ENCODE data around the gene ERP44. TPM values are rescaled to one million over a fixed set of nuclear protein-coding genes. Genes with fewer than 3 reads are reported as not detected.

ERP44 gene
- total RNA-seq, 1 experiment from 2014 or later, result 9.4 TPM

DNA sequence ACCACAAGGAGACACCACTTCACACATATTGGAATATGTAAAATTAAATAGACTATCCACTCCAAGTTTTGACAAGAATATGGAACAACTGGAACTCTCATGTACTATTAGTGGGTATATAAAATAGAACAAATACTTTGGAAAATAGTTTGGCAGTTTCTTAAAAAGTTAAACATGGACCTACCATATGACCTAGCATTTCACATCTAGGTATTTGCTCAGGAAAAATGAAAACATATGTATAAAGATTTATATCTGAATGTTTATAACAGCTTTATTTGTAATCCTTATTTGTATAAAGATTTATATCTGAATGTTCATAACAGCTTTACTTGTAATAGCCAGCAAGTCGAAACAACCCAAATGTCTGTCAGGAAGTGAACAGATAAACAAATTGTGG is 49.2 kb downstream of the ERP44 start:
- Histone ChIP-seq H3K79me2 (ENCODE audit: insufficient read depth, low read length) (0 out of 2 replicates have a peak, but pooled peaks cover 5% of the 10 kb centered on the region), H3K4me1 (ENCODE audit: control insufficient read depth in 1 of 2, insufficient read depth in 2 of 2, low read length in 2 of 2) (no peaks in the 10 kb centered on the region), H3K4me2 (ENCODE audit: low read length) (no peak overlapping the region), H3K36me3 (ENCODE audit: control insufficient read depth in 1 of 2, insufficient read depth in 2 of 2, low read length in 2 of 2) (no peaks in the 10 kb centered on the region; a peak in 1 of 4 replicates), H3K9ac (ENCODE audit: low read length) (no peak overlapping the region), H3K9me2 (ENCODE audit: insufficient read depth) (no peaks in the 10 kb centered on the region), H3K9me3 (ENCODE audit: control insufficient read depth in 1 of 2, insufficient read depth in 1 of 2, low read depth in 1 of 2, low read length in 2 of 2) (no peaks in the 10 kb centered on the region), H2AFZ (ENCODE audit: low read depth, low read length, poor library complexity, severe bottlenecking) (no peak overlapping the region), H3K4me3 (replicated peaks in 1 of 2; ENCODE audit: low read depth in 1 of 2, low read length in 2 of 2) (no peak overlapping the region), H3K27me3 (ENCODE audit: insufficient read depth, low read length) (no peaks in the 10 kb centered on the region), H4K20me1 (ENCODE audit: insufficient read depth) (no peaks in the 10 kb centered on the region), H3K27ac (ENCODE audit: low read depth, low read length) (no peak overlapping the region)
- POLR2A ChIA-PET, result no interaction called here
- TF ChIP-seq, protein P1, sequence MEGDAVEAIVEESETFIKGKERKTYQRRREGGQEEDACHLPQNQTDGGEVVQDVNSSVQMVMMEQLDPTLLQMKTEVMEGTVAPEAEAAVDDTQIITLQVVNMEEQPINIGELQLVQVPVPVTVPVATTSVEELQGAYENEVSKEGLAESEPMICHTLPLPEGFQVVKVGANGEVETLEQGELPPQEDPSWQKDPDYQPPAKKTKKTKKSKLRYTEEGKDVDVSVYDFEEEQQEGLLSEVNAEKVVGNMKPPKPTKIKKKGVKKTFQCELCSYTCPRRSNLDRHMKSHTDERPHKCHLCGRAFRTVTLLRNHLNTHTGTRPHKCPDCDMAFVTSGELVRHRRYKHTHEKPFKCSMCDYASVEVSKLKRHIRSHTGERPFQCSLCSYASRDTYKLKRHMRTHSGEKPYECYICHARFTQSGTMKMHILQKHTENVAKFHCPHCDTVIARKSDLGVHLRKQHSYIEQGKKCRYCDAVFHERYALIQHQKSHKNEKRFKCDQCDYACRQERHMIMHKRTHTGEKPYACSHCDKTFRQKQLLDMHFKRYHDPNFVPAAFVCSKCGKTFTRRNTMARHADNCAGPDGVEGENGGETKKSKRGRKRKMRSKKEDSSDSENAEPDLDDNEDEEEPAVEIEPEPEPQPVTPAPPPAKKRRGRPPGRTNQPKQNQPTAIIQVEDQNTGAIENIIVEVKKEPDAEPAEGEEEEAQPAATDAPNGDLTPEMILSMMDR (IDR thresholded peaks at IDR 0.05 in 2 of 3, conservative IDR thresholded peaks at IDR 0.05 in 1 of 3; ENCODE audit: borderline replicate concordance in 1 of 3, insufficient read depth in 1 of 3, low read depth in 2 of 3, low read length in 2 of 3), result no peak
- TF ChIP-seq SRF (IDR thresholded peaks at IDR 0.05; ENCODE audit: low read depth) (no peak), SP1 (IDR thresholded peaks at IDR 0.05; ENCODE audit: low read depth) (no peak), CEBPB (IDR thresholded peaks at IDR 0.05; ENCODE audit: low read depth) (no peak), ZNF274 (IDR thresholded peaks at IDR 0.05; ENCODE audit: low read depth, low read length) (no peak), YY1 (IDR thresholded peaks at IDR 0.05; ENCODE audit: extremely low read depth, insufficient replicate concordance, low read depth, low read length) (no peak), ZFX (IDR thresholded peaks at IDR 0.05) (no peak), SIN3A (IDR thresholded peaks at IDR 0.05; ENCODE audit: low read depth) (no peak), EZH2phosphoT487 (IDR thresholded peaks at IDR 0.05; ENCODE audit: borderline replicate concordance) (no peak), EGR1 (IDR thresholded peaks at IDR 0.05; ENCODE audit: low read depth) (no peak), FOSL1 (IDR thresholded peaks at IDR 0.05; ENCODE audit: low read depth) (no peak), TCF7L2 (IDR thresholded peaks at IDR 0.05; ENCODE audit: borderline replicate concordance, extremely low read depth, insufficient read depth, insufficient read length) (no peak), JUND (IDR thresholded peaks at IDR 0.05) (no peak), POLR2A (IDR thresholded peaks at IDR 0.05; ENCODE audit: borderline replicate concordance, extremely low read depth, insufficient read depth, insufficient read length) (no peak), CBX3 (IDR thresholded peaks at IDR 0.05; ENCODE audit: low read depth) (no peak), EZH2 (IDR thresholded peaks at IDR 0.05) (no peak)
- TF ChIP-seq, protein P2, sequence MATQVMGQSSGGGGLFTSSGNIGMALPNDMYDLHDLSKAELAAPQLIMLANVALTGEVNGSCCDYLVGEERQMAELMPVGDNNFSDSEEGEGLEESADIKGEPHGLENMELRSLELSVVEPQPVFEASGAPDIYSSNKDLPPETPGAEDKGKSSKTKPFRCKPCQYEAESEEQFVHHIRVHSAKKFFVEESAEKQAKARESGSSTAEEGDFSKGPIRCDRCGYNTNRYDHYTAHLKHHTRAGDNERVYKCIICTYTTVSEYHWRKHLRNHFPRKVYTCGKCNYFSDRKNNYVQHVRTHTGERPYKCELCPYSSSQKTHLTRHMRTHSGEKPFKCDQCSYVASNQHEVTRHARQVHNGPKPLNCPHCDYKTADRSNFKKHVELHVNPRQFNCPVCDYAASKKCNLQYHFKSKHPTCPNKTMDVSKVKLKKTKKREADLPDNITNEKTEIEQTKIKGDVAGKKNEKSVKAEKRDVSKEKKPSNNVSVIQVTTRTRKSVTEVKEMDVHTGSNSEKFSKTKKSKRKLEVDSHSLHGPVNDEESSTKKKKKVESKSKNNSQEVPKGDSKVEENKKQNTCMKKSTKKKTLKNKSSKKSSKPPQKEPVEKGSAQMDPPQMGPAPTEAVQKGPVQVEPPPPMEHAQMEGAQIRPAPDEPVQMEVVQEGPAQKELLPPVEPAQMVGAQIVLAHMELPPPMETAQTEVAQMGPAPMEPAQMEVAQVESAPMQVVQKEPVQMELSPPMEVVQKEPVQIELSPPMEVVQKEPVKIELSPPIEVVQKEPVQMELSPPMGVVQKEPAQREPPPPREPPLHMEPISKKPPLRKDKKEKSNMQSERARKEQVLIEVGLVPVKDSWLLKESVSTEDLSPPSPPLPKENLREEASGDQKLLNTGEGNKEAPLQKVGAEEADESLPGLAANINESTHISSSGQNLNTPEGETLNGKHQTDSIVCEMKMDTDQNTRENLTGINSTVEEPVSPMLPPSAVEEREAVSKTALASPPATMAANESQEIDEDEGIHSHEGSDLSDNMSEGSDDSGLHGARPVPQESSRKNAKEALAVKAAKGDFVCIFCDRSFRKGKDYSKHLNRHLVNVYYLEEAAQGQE (IDR thresholded peaks at IDR 0.05; ENCODE audit: low read depth), result no peak
- TF ChIP-seq, protein P3, sequence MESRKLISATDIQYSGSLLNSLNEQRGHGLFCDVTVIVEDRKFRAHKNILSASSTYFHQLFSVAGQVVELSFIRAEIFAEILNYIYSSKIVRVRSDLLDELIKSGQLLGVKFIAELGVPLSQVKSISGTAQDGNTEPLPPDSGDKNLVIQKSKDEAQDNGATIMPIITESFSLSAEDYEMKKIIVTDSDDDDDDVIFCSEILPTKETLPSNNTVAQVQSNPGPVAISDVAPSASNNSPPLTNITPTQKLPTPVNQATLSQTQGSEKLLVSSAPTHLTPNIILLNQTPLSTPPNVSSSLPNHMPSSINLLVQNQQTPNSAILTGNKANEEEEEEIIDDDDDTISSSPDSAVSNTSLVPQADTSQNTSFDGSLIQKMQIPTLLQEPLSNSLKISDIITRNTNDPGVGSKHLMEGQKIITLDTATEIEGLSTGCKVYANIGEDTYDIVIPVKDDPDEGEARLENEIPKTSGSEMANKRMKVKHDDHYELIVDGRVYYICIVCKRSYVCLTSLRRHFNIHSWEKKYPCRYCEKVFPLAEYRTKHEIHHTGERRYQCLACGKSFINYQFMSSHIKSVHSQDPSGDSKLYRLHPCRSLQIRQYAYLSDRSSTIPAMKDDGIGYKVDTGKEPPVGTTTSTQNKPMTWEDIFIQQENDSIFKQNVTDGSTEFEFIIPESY (IDR thresholded peaks at IDR 0.05; ENCODE audit: extremely low read depth, insufficient replicate concordance, low read length), result no peak
- TF ChIP-seq, protein P4, sequence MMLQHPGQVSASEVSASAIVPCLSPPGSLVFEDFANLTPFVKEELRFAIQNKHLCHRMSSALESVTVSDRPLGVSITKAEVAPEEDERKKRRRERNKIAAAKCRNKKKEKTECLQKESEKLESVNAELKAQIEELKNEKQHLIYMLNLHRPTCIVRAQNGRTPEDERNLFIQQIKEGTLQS (IDR thresholded peaks at IDR 0.05), result no peak
- RAD21 ChIA-PET (ENCODE audit: low non-redundant PET in 1 of 2, low total read pairs in 2 of 2, uncharacterized antibody in 2 of 2, unreplicated experiment in 2 of 2), result no interaction called here
- no peak for DNase-seq (ENCODE audit: low read depth, low spot score)
- no TSS peak for BruUV-seq (replicated peaks)
- intact Hi-C loops (cut with micrococcal nuclease), result no loop called here
- CTCF ChIA-PET, result no interaction called here
- ATAC-seq, result no peak

Measured in HCT116 (cell line).